ENCODE results near the gene ASB1. TPM values are rescaled to one million over a fixed set of nuclear protein-coding genes. Genes with fewer than 3 reads are reported as not detected.

The ASB1 gene
- total and polyA plus RNA-seq, 2 of the 13 experiments (the other 11 are each of a cell fraction or from before 2014, with no cell fraction given): 48.6 to 49.2 TPM

DNA sequence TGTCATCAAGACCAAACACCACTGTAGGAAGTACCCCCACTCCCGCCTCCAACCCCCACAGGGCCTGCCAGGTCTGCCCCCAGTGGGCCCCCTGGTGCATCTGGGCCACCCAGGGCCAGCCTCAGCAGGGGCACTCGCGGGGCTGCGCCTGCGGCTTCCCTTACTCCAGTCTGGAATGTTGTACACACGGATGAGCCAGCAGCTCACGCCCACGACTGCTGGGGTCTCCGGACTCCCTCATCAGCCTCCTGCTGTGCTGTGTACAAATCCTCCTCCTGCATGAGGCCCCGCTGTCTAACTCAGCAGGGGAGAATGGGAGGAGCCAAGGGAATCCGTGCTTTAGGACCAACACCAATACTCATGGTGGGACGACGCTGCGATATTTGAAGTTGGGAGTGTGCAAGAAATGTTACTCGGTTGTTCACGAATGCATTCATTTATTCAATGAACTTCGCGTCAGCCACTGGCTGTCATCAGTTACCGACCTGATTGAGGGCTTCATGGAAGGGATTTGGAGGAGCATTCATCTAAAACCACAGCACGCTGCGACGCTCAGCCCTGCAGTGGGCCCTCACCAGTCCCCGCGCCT lies 654 bp upstream of the ASB1 start (continued):
- TF ChIP-seq ZNF75D (CRISPR knock-in tag; IDR thresholded peaks at IDR 0.05; ENCODE audit: borderline replicate concordance) (peak; percentile 74; the same call in 1 of the 2 replicates), RBM39 (IDR thresholded peaks at IDR 0.05; ENCODE audit: low read depth, low read length, poor library complexity, severe bottlenecking) (peak; percentile 74), ZNF558 (CRISPR knock-in tag; IDR thresholded peaks at IDR 0.05; ENCODE audit: borderline replicate concordance) (no peak), CENPT (CRISPR knock-in tag; IDR thresholded peaks at IDR 0.05; ENCODE audit: low read depth) (0 out of 2 replicates have a peak, but pooled peaks have one; percentile 41), DPF2 (CRISPR knock-in tag; IDR thresholded peaks at IDR 0.05; ENCODE audit: borderline replicate concordance, low read depth) (peak; percentile 31; the same call in 1 of the 2 replicates), FIP1L1 (IDR thresholded peaks at IDR 0.05; ENCODE audit: borderline replicate concordance, insufficient read depth, low read depth, low read length) (0 out of 2 replicates have a peak, but pooled peaks have one; percentile 39), CCAR2 (optimal IDR thresholded peaks at IDR 0.05; ENCODE audit: low read depth, low read length) (no peak), FUBP1 (CRISPR knock-in tag; IDR thresholded peaks at IDR 0.05; ENCODE audit: borderline replicate concordance) (peak; percentile 55; the same call in 1 of the 2 replicates), FOSL1 (CRISPR knock-in tag; IDR thresholded peaks at IDR 0.05; ENCODE audit: borderline replicate concordance) (no peak), ZNF350 (CRISPR knock-in tag; IDR thresholded peaks at IDR 0.05; ENCODE audit: borderline replicate concordance, low read depth) (peak; percentile 47; the same call in 1 of the 2 replicates), ZBTB7A (CRISPR knock-in tag; IDR thresholded peaks at IDR 0.05) (peak; percentile 47; the same call in 1 of the 2 replicates), ZNF704 (CRISPR knock-in tag; IDR thresholded peaks at IDR 0.05; ENCODE audit: borderline replicate concordance) (0 out of 2 replicates have a peak, but pooled peaks have one; percentile 15), KMT2B (CRISPR knock-in tag; IDR thresholded peaks at IDR 0.05) (peak; percentile 39; the same call in 1 of the 2 replicates), ZNF251 (CRISPR knock-in tag; IDR thresholded peaks at IDR 0.05) (no peak), ZNF709 (CRISPR knock-in tag; IDR thresholded peaks at IDR 0.05) (peak; percentile 78; the same call in 1 of the 2 replicates), ZNF670 (CRISPR knock-in tag; IDR thresholded peaks at IDR 0.05; ENCODE audit: borderline replicate concordance) (0 out of 2 replicates have a peak, but pooled peaks have one; percentile 91), HNF4A (CRISPR knock-in tag; IDR thresholded peaks at IDR 0.05) (0 out of 2 replicates have a peak, but pooled peaks have one; percentile 3), CBX2 (IDR thresholded peaks at IDR 0.05; ENCODE audit: low read depth, low read length) (no peak), CBX2 (CRISPR knock-in tag; IDR thresholded peaks at IDR 0.05; ENCODE audit: low read depth) (peak; percentile 21; the same call in 1 of the 2 replicates), ZNF430 (CRISPR knock-in tag; IDR thresholded peaks at IDR 0.05) (peak; percentile 74; the same call in 1 of the 2 replicates), HIVEP1 (CRISPR knock-in tag; IDR thresholded peaks at IDR 0.05) (peak; percentile 52; the same call in 1 of the 2 replicates), LCORL (IDR thresholded peaks at IDR 0.05) (no peak), LCORL (CRISPR knock-in tag; IDR thresholded peaks at IDR 0.05) (peak; percentile 27; the same call in 1 of the 2 replicates), ZFP91 (CRISPR knock-in tag; IDR thresholded peaks at IDR 0.05; ENCODE audit: borderline replicate concordance) (0 out of 2 replicates have a peak, but pooled peaks have one; percentile 75), KDM2A (CRISPR knock-in tag; IDR thresholded peaks at IDR 0.05; ENCODE audit: borderline replicate concordance, low read depth) (peak; percentile 14)

Measured in HepG2 (cell line).